ENCODE results near the gene PCDHB5.

DNA sequence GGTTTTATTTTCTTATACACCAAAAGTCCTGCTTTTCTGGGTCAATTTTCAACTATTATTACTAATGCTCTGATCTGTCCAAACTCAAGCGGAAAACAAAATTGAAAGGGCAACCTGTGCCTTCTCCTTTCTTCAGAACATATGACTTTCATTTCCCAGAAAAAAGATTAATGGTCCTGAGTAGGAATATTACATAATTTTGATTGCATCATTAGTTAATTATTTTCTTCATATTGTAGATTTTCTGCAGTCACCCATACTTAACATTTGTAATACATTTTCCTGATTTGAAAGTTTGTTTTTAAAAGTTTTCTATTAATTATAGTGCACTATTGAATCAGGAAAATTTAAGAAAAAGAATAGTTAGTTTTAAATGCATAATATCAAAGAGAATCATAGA lies 40.9 kb downstream of the PCDHB5 start:
- TF ChIP-seq ZNF132 (tag by site-specific recombination; IDR thresholded peaks at IDR 0.05; ENCODE audit: borderline replicate concordance) (no peak), ZNF26 (tag by site-specific recombination; IDR thresholded peaks at IDR 0.05) (no peak), TCF7L2 (IDR thresholded peaks at IDR 0.05; ENCODE audit: borderline replicate concordance, low read depth, low read length) (no peak), ZNF24 (tag by site-specific recombination; IDR thresholded peaks at IDR 0.05) (no peak), ZNF416 (tag by site-specific recombination; IDR thresholded peaks at IDR 0.05) (no peak), CTCF (tag by site-specific recombination; IDR thresholded peaks at IDR 0.05) (no peak), ZNF529 (tag by site-specific recombination; IDR thresholded peaks at IDR 0.05; ENCODE audit: insufficient replicate concordance) (no peak), ZNF157 (tag by site-specific recombination; IDR thresholded peaks at IDR 0.05) (no peak), ZNF544 (tag by site-specific recombination; IDR thresholded peaks at IDR 0.05) (no peak)

Measured in HEK293 (cell line).